HuH-7.5 (cell line): Measurements from ENCODE around the gene STK32A.
A peak's percentile ranks its signal among the peaks of the same experiment; 100 is the strongest.
"Not testable (repeated sequence)": the region's sequence is repeated elsewhere in the genome, so short reads cannot be mapped to it uniquely, and the experiment has no call there.

Experiments used
- DNase-seq: peaks from one replicate; pipeline ENCODE4 v3.0.0; 2011; ENCODE audit warnings: low spot score

Gene STK32A

DNA sequence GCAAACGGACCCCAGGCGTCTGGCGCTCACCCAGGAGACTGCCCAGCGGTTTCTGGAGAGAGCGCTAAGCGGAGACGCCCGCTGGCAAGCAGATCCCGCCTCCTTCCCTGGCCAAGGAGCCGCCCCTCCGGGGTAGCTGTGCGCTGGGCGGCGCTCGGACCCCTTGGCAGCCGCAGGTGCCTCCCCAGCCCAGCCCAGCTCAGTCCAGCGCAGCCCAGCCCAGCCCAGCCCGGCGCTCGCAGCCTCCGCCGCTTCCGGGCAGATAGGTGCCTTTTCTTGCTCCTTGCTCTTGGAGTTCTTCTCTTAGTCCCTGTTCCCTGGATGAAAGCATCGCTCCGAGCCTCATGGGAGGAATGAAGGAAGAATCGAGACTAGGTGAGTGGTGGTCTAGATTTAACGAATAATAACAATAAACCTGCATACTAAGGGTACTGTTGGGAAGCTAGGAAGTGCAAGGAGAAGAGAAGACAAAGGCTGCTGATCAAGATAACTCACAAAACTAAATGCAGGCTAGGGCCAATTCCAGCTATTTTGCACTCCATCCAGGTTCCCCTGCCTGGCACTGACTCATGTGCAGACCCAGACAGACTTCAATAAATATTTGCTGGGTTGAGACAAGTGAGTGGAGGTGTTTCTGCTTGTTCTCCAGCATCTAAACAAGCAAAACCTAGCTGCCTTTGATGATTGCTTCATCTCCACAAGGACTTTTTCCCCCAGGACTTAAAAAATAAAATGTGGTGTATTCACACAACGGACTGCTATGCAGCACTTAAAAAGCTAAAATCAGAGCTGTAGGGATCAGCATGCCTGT, at the start of gene STK32A:
TSS of gene STK32A (plus strand) at position 202 of the 811 bp plus-strand sequence. CDS start 4,609 bp downstream, outside the sequence.
- no peak for DNase-seq

DNA sequence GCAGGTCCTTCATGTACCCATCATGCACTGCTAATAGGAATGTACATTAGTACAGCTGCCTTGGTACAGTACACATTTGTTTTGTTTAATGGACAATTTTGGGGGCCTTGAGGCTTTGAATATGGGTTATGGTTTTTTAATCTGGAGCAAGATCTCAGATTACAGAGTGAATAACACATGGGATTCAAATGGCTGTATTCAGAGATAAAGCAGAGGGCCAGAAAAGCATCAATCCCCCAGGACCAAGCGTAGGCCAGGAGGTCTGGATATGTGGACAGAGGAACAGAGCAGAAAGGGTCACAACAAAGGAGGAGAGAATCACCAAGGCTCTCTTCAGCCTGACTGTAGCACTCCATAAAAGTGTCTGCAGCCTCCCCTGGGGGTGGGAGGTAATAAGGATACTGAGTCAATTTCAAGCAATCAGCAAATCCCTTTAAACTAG, 47.7 kb upstream of the STK32A start:
- DNase-seq = no peak

DNA sequence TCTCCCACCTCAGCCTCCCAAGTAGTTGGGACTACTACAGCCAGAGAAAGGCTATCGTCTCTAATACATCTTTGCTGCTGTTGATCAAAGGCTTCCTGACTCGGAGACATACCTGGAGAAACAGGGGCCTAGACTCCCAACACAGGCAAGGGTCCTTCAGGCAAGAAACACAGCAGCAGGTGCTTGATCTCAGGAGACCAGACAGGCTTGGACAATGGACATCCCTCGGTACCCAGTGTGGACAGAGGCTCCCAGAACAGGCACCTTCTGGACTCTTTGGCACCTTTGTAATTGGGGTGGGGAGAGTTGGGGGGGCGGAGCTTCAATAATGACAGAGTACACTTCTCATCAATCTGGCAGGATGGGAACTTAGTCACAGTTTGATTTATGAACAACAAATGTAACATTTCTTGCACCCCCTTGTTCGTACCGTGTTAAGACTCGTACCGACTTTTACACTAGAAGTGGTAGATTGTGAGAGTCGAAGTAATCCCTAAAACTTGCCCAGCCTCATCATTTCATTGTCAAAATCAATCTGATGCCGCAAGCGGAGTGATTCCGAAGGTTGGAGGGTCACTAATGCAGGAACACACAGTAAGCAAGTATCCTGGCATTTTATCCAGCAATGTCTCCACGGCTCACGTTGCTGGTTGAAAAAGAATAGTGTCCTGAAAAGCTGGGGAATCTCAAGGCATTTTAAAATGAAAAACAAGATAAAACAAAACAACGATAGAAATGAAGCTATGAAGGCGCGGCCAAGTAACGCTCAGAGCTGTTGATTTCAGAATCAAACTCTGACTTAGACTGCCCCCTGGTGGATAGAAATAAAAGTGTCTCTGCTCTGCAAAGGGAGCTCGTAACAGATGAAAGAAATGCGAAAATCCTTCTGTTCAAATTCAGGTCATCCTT, 46.4 kb upstream of the STK32A start:
- DNase-seq = peak; percentile 13

DNA sequence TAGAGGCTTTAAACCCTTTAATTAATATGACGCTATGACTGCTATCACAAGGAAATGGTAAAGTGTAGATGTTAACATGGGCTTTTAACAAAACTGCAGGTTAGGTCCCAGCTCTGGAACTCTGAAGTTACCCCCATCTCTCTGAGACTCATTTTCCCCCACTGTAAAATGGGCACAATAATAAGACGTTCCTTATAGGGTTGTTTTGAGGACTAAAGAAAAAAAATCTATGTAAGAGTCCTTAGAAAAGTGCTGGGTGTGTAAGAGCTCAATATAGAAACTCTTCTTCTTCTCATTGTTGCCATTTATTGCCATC, 45.8 kb upstream of the STK32A start:
- no peak for DNase-seq

DNA sequence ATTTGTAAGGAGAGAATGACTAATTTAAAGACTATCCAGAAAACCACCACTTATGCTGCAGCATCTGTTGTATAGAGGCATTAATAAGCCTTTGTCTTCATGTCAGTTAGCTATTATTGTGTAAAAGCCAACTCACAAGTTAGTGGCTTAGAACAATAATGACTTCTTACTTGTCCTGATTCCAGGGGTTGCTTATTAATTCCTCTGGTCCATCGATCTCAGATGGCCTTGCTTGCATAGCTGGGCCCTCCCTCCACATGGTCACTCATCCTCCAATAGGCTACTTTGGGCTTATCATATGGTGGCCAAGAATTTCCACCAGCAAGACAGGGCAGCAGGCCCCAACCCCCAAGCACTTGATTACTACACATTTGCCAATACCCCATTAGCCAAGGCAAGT, 44.5 kb upstream of the STK32A start:
- DNase-seq = no peak

DNA sequence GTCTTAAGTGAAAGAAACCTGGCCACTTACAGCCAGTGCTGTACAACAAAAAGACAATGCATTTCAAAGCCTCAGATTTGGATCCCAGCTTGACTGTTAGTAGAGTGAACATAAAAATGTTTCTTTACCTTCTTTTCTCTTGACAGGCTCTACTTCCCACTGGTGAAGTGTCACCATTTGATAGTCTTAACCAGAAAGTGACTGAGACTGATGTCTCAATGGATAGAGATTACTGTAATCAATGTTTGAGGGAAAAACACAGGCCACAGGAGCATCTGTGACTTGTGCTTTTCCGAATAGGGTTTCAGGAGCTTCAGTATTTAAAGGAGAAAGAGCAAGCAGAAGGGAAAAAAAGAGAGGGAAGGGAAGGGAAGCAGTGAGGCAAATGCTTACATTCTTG, 41.7 kb upstream of the STK32A start:
- DNase-seq = no peak

DNA sequence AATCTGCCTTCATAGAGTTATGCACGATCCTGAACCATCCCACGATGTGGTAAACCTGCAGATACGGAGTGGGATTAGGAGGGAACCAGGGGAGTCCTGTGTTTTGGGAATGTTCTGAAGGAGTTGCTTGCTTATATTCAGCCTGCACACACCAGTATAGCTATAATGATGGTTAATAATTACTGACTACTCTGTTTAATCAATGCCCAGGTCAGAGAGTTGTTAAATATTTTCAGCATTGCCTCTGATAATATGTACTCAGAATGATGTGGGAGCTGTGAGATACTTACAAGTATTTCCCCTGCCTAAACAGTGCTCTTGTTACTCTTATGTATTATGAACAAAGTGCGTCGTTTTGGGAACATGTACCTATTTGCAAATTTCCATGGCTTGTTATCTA, 34.8 kb upstream of the STK32A start:
- DNase-seq = no peak

DNA sequence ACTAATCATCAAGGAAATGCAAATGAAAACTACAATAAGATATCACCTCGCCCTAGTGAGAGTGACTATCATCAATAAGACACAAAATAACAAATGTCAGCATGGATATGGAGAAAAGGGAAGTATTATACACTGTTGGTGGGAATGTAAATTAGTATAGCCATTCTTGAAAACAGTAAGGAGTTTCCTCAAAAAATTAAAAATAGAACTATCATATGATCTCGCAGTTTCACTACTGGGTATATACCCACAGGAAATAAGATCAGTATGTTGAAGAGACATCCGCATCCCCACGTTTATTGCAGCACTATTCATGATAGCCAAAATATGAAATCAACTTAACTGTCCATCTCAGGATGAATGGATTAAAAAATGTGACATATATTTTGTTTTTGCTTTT, 31.6 kb upstream of the STK32A start:
- no peak for DNase-seq

DNA sequence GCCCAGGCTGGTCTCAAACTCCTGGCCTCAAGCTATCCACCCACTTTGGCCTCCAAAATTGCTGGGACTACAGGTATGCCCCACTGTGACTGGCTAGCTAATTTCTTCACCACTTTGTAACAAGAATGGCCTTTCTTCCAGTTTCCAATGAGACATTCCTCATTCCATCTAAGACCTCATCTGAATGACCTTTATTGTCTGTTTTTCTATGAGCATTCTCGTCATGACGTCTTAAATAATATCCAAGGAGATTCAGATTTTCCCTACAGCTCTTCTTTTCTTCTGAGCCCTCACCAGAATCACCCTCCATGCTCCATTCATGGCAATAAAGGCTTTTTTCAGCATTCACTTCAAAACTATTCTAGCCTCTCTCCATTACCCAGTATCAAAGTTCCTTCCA, 30.2 kb upstream of the STK32A start:
- DNase-seq = no peak

DNA sequence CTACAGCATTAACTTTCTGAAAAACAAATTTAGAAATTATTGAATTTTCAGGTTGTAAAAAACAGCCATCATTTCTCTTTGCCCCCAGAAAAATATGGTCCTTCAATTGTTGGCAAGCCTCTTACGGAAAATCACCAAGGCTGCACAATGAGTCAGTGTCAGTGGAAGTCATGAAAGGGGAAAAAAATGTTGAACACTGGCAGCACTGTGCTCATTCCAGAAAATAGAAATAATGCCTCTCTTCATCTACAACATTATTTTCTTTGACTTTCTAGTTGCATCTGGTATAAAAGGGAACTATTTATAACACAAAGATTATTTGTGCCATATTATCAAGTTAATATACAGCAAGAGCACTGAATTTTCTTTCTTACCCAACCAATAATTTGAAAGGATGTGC, 26.7 kb upstream of the STK32A start:
- no peak for DNase-seq

DNA sequence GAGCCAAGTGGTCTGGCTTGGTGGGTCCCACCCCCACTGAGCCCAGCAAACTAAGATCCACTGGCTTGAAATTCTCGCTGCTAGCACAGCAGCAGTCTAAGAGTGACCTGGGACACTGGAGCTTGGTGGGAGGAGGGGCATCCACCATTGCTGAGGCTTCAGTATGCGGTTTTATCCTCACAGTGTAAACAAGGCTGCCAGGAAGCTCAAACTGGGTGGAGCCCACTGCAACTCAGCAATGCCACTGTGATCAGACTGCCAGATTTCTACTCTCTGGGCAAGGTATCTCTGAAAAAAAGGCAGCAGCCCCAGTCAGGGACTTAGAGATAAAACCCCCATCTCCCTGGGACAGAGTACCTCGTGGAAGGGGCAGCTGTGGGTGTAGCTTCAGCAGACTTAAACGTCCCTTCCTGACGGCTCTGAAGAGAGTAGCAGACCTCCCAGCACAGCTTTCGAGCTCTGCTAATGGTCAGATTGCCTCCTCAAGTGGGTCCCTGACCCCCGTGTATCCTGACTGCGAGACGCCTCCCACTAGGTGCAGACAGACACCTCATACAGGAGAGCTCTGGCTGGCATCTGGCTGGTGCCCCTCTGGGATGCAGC, 18.2 kb upstream of the STK32A start:
- no peak for DNase-seq

DNA sequence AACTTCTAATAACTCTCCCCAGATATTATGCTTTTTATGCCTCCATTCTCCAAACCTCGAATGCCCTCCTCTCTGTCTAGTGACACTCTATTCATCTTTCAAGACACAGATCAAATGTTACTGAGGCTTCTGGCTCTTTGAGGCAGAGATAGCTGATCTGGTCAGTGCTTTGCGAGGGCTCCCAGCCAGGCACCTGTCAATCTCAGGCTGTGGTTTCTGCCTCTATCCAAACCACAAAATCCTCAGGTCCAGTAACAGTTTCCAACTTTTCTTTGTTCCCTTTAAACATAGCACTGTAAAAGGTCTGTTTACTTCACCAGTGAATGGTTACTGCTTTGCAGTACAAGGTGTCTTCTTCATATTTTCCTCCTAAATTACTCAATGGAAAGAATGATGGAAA, 11.5 kb upstream of the STK32A start:
- DNase-seq = no peak

DNA sequence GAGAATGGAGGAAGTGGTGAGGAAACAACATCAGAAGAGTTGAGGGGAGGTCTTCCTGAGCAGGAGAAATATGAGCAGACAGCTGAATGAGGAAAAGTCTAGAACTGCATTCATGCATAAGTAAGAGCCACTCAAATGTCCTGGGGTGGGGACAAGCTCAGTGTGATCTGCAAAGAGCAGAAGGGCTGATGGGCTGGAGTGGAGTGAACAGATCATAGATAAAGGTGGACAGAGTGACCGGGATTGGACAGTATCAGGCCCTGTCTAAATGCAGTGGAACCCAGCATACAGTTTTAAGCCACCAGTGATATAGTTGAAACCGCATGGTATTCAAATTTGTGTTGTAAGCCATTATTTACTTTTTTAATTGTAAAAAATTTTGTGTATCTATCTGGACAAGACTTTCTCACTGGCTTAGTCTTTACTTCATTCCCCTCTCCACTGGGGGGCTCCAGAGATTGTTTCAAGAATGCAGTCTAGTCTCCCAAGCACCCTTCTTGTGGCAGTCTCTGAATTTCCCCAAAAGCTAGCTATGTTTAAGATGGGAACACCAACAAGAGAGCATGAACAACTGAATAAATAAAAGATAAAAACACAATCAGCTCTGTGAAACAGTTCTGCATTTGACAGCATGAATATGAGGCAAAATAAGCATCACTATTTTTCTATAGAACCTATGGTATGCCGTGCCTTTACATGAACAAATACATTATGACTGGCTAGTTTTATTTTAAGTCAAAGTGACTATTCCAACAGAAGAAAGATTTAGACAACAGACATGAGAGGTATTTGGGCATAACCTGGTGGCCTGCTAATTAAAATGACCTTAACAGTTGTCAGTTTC, 10.7 kb upstream of the STK32A start:
- peak; percentile 27 for DNase-seq

DNA sequence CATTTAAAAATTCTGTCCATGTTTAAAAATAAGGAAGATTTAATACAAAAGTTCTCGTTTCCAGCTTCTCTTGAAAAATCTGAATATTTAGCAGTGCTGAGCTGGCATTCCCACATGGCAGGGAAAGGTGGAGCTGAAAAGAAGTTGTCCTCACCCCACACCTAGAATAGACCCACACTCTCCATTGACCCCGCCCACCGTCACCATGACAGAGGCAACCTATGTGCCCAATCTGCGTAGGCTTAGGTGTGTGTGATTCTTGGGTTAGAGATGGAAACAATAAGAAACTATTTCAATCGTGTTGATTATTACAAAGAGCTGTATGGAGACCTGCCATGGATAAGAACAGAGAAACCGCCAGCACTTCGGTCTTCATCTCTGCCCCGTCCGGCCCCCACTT, 8.9 kb upstream of the STK32A start:
- DNase-seq = no peak

DNA sequence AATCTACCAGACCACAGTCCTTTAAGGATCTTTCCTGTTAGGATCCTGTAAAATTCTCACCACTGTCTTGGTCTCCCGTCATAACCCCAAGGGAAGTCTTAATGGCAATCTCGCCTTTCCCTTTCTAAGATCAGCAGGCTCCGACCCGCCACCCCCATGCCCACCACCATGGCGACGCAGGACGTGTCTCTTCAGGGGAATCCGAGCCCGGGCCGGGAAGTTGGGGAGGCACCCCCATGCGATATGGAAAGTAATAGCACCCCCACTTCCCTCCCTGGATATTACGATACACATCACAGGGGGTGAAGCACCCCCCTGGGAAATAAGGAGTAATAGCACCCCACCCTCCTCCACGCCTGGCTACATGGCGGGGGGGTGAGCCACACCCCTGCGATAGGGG, 8.3 kb upstream of the STK32A start:
- DNase-seq = no peak

DNA sequence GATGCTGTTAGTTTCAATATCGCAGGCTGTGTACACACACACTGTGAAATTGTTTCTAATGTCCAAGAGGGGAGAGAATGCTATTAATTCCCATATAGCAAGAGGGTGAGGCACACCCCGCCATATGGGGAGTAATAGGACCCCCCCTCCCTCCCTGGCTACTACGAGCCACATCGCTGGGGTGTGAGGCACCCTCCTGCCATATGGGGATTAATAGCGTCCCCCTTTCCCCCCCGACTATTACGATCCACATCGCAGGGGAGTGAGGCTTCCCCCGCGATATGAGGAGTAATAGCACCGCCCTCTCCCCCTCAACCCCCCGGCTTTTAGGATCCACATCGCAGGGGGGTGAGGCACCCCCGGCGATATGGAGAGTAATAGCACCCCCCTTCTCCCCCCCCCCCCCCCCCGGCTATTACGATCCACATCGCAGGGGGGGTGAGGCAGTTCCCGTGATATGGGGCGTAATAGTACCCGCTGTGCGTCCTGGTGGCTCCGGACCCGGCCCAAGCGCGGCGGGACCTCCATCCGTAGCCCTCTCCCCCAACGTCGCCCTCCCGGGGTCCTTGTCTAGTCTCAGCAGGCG, 494 bp upstream of the STK32A start:
- DNase-seq = no peak

DNA sequence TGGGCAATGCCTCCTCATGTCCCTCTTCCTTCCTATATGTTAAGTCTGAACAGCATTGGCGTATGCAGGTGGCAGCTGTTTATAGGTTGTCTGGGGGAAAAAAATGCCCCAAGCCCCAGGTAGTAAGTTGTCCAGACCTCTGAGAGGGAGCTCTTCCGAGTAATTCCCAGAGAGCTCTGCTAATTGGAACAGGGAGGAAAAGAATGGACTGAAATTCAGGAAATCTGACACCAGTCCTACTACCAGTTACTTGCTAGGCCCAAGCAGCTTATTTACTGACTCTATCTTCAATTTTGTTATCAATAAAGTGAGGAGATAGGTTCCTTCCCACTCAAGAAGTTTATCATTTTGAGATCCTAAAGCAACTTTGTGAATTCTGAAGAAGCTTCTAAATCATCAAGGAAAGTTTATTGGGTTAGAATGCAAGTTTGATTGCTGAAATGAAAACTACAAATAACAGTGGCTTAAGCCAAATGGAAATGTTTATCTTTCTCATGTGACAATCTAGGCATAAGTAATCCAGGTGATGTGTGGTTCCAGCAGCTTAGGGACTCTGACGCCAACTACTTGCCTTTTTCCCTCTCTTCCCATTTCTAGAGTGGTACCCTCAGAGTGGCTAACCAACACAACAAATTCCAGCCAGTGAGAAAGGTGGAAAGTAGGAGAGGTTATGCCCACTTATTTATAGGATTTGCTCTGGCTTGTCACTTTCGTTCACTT, 5.6 kb downstream of the STK32A start:
- no peak for DNase-seq

DNA sequence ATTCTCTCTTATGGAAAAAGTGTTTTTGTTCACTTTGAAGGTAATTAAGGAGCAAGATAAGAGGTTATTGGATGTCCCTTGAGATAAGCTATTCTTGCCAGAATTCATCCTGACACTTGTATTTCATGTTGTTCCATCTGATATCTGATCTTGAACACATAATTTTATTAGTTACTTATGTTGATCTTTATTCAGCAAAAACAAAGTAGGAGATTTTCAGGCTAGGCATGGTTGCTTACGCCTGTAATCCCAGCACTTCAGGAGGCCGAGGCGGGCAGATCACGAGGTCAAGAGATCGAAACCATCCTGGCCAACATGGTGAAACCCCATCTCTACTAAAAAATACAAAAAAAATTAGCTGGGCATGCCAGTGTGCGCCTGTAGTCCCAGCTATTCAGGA, 8.4 kb downstream of the STK32A start:
- not testable (repeated sequence) for DNase-seq

DNA sequence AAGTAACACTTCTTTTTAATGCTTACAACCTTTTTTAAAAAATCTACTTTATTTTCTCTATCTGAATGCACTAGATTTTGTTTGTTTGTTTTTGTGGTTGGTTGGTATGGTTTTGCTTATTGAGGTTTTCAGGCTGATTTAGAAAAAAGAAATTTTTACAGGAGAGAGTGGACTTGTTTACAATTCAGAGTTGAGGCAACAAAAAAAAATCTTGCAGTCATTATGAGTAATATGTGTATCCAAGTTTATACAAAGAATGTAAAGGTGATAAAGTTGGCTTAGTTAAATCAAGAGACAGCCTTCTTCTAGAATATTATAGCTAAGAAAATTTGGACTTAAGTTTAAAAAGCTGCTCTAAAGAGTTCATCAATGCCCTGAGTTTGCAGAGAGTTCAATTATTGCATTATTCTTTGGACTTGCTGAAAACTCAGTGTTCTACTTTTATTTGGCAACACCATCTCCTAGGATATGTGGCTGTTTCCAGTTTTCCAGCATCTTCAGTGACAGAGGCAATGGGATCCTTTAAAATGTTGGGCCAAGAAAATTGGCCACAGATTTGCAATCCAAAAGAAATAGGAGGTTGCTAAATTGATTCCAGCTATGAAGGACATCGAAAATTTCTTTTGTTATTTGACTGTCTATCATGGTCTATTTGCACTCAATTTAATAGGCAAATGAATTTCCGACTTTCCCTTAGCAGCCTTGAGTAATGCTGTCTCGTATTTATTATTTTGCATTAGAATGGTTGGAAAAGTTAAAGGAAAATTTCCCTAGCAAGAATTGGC, 10.7 kb downstream of the STK32A start:
- no peak for DNase-seq

DNA sequence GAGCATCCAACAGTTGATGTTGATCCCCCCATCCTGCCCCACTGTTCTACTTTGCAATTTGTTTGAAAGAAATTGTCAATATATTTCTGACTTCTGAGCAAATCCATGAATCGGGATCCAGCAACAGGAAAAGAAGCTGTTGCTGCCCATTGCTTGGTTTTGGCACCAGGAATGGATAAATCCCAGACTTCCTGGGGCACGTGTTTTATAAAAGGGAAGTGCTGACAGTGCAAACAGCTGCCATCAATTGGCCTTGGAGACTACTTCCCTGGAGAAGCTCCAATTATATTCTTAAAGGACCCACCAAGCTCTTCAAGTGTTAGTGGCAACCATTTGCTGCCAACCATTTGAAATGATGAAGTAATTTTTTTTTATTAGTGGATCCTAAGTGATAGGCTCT, 13.7 kb downstream of the STK32A start:
- no peak for DNase-seq
